HEK293T (cell line): ENCODE measurements around the gene LIMS2.

Source experiments
- CTCF ChIA-PET: fragments of 350-600 bp; formaldehyde crosslinking; extraction: SDS; loops from one replicate; lab custom pipeline; 2021; ENCODE audit warnings: antibody characterized with exemption, inconsistent platforms; lab: Yijun Ruan, JAX
- POLR2A ChIA-PET: fragments of 350-600 bp; formaldehyde crosslinking; extraction: SDS; loops from one replicate; lab custom pipeline; 2020; ENCODE audit warnings: antibody characterized with exemption, inconsistent platforms; lab: Yijun Ruan, JAX
- DNase-seq: peaks from one replicate; pipeline ENCODE4 v3.0.0; 2012; ENCODE audit warnings: mixed read lengths; ENCODE audit errors: extremely low spot score
- ARNT ChIP-seq: fragments of 450-650 bp; IDR thresholded peaks from 2 replicates; pipeline ENCODE4 v1.6.1; 2017; ENCODE audit warnings: mild to moderate bottlenecking
- BHLHE40 ChIP-seq: fragments of 450-650 bp; IDR thresholded peaks from 2 replicates; pipeline ENCODE4 v1.6.1; 2016; ENCODE audit warnings: mild to moderate bottlenecking, moderate library complexity, borderline replicate concordance
- CTBP1 ChIP-seq: fragments of 450-650 bp; IDR thresholded peaks from 2 replicates; pipeline ENCODE4 v1.6.1; 2016; ENCODE audit warnings: borderline replicate concordance
- ELF4 ChIP-seq: fragments of 450-650 bp; IDR thresholded peaks from 2 replicates; pipeline ENCODE4 v1.6.1; 2017; ENCODE audit warnings: antibody characterized with exemption
- FOXA1 ChIP-seq: fragments of 450-650 bp; IDR thresholded peaks from 2 replicates; pipeline ENCODE4 v1.6.1; 2016; ENCODE audit warnings: mild to moderate bottlenecking
- FOXK2 ChIP-seq: fragments of 450-650 bp; IDR thresholded peaks from 2 replicates; pipeline ENCODE4 v1.6.1; 2016; ENCODE audit warnings: mild to moderate bottlenecking
- FOXM1 ChIP-seq: fragments of 450-650 bp; IDR thresholded peaks from 2 replicates; pipeline ENCODE4 v1.6.1; 2017; ENCODE audit warnings: mild to moderate bottlenecking, borderline replicate concordance
- HDGF ChIP-seq: fragments of 450-650 bp; IDR thresholded peaks from 2 replicates; pipeline ENCODE4 v1.6.1; 2017; ENCODE audit warnings: antibody characterized with exemption, borderline replicate concordance
- L3MBTL2 ChIP-seq: fragments of 450-650 bp; conservative IDR thresholded peaks from 2 replicates; pipeline ENCODE4 v1.6.1; 2016; ENCODE audit warnings: mild to moderate bottlenecking
- LEF1 ChIP-seq: fragments of 450-650 bp; IDR thresholded peaks from 2 replicates; pipeline ENCODE4 v1.6.1; 2017; ENCODE audit warnings: mild to moderate bottlenecking, borderline replicate concordance
- NFRKB ChIP-seq: fragments of 450-650 bp; IDR thresholded peaks from 2 replicates; pipeline ENCODE4 v1.6.1; 2016; ENCODE audit warnings: mild to moderate bottlenecking, moderate library complexity
- SP1 ChIP-seq: fragments of 450-650 bp; IDR thresholded peaks from 2 replicates; pipeline ENCODE4 v1.6.1; 2017
- SUZ12 ChIP-seq: fragments of 450-650 bp; IDR thresholded peaks from 2 replicates; pipeline ENCODE4 v1.6.1; 2016; ENCODE audit warnings: mild to moderate bottlenecking
- TARDBP ChIP-seq: fragments of 450-650 bp; IDR thresholded peaks from 2 replicates; pipeline ENCODE4 v1.6.1; 2016
- ZNF384 ChIP-seq: fragments of 450-650 bp; IDR thresholded peaks from 2 replicates; pipeline ENCODE4 v1.6.1; 2016
- TF ChIP-seq, protein P1 (sequence below): fragments of 450-650 bp; IDR thresholded peaks from 2 replicates; pipeline ENCODE4 v1.6.1; 2016

Gene LIMS2

DNA sequence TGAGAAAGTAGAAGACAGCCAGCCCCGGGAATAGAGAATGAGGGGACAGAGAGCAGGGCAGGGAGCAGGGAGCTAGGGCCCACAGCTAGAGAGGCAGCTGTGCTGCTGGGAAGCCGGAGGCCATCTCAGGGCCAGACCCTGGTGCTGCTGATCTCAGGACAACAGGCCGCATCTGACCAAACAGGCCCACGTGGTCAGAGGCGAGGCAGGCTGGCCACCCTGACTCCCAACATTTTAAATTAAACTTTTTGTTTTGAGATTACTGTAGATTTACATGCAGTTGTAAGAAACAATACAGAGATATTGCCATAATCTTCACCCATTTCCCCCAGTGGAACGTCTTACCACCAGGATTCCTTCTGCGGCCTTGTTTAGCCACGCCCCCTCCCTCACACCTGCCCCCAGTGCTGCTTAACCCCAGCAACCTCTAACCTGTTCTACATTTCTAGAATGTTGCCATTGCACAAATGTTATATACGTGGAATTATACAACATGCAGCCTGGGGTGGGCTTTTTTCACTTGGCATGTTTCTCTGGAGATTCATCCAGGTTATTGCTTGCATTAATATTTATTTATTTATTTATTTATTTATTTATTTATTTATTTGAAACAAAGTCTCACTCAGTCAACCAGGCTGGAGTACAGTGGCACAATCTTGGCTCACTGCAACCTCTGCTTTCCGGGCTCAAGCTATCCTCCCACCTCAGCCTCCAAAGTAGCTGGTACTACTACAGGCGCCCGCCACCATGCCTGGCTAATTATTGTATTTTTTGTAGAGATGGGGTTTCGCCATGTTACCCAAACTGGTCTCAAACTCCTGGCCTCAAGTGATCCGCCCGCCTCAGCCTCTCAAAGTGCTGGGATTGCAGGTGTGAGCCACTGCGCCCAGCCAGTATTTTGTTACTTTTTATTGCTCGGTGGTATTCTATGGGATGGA, 78.0 kb downstream of the LIMS2 start:
- POLR2A ChIA-PET: no interaction called here
- no peak for DNase-seq
- TF ChIP-seq CTBP1 (no peak), FOXM1 (no peak)
- CTCF ChIA-PET: no interaction called here

DNA sequence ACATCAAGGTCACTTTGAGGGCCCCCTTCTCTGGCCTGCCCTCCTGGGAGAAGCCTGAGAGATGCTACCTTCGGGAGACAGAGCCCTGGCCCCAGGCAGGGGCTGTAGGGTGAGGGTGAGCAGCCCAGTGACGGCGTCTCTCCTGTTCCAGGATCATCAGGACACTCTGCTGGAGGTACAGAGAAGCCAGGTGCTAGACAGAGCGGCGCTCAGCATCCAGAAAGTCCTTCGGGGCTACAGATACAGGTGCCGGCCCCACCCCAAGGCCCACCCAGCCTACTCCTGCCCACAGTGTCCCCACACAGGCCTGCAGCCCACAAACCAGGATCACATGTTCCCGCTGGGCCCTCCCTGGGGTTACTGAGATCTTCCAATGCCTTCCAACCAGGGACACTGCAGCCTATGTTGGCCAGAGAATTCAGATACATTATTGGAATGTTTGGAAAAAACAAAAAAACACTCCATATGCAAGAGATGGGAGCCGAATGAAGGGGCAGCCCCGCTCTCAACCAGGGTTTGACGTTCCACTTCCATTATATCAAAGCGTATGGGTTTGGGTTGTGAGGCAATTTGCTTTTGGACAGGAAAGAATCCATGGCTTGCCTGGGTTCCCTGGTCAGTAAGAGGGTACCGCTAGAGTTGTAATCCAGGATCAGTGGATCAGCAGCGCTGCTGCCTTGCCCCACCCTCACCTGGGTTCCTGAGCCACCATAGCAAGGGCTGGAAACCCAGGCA, 78.9 kb downstream of the LIMS2 start:
- TF ChIP-seq BHLHE40: no peak
- TF ChIP-seq CTBP1: no peak
- TF ChIP-seq SP1: no peak
- no peak for TF ChIP-seq FOXA1
- TF ChIP-seq, protein P1, sequence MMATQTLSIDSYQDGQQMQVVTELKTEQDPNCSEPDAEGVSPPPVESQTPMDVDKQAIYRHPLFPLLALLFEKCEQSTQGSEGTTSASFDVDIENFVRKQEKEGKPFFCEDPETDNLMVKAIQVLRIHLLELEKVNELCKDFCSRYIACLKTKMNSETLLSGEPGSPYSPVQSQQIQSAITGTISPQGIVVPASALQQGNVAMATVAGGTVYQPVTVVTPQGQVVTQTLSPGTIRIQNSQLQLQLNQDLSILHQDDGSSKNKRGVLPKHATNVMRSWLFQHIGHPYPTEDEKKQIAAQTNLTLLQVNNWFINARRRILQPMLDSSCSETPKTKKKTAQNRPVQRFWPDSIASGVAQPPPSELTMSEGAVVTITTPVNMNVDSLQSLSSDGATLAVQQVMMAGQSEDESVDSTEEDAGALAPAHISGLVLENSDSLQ: no peak
- no peak for TF ChIP-seq ELF4
- no peak for TF ChIP-seq SUZ12
- TF ChIP-seq ZNF384: no peak
- TF ChIP-seq TARDBP: no peak
- no peak for TF ChIP-seq NFRKB
- no peak for TF ChIP-seq L3MBTL2
- no peak for TF ChIP-seq FOXK2
- ChIA-PET POLR2A (no interaction called here), CTCF (no interaction called here)

DNA sequence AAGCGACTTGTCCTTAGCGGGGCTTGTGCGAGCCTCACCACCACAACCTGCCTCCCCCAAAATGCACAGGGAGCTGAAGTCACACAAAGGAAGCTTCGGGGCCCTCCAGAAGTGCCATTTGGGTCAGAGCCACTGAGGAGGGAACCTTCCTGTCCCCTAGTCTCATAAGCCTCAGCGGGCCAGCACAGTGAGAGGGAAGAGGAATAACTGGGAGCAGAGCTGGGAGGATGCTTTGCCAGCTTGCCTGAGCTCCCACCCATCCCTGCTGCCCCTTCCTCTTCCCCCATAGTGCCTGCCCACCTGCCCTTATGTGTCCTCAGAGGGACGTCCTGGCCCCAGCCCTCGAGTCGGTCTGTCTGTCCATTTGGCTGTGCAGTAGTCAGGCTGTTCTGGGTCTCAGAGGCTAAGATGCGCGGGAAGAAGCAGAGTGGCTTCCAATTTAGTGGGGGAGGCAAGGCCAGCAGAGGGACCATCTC, 81.2 kb downstream of the LIMS2 start:
- TF ChIP-seq, protein P1: no peak
- TF ChIP-seq TARDBP (no peak), SUZ12 (no peak), ZNF384 (no peak), ELF4 (no peak), NFRKB (no peak), FOXM1 (no peak), LEF1 (no peak), FOXA1 (no peak), ARNT (no peak), FOXK2 (no peak), L3MBTL2 (no peak), SP1 (no peak), BHLHE40 (no peak)
- POLR2A ChIA-PET: no interaction called here
- CTCF ChIA-PET: interaction anchor here (0.6 kb wide), 1 partner anchor 31 kb away, joined by 3 read pairs; no protein-coding TSS in a partner anchor
- no peak for DNase-seq

More for the DNA sequence above, 78.9 kb downstream of the LIMS2 start:
- no peak for DNase-seq

DNA sequence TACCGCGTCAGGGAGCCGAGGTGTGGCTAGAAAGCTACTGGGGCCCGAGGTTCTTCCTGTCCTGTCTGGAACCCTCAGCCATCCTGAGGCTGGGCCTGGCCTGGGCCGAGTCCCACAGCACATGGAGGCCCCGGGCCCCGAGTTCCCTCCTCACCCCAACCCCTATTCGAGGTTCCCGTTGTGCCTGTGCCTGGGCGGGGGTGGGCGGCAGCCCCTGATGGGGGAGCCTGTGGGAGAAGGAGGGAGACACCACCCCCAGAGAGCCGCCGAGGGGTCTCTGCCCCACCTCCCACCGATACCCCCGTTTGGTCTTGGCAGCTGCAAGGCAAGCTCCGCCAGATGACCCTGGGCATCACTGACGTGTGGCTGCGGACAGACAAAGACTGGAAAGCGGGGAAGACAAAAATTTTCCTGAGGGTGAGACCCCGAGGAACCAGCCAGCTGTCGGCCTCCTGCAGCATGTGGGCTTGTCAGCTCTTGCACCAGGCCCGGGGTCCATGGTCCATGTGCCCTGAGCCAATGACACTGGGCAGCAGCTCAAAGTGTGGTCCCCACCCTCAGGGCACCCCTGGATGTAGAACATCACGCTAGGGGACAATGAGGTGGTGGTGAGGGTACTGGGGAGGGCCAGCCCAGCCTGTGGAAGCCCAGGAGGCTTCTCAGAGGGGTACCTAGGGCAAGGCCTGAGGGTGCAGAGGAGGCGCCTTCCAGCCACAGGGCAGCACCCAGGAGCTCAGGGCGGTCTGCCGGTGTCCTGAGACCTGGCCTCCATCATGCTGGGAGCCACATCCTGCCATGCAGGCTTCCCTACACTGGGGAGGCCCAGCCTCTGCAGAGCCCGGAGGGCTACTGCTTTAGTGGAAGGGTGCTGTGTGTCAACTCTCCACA, 81.9 kb downstream of the LIMS2 start:
- CTCF ChIA-PET: interaction anchor here (0.6 kb wide), 1 partner anchor 30 kb away, joined by 3 read pairs; no protein-coding TSS in a partner anchor
- TF ChIP-seq ARNT (no peak), SP1 (no peak), FOXK2 (no peak), FOXA1 (no peak), LEF1 (no peak), NFRKB (no peak), CTBP1 (no peak), L3MBTL2 (no peak), SUZ12 (no peak), ZNF384 (no peak), TARDBP (no peak), FOXM1 (no peak), BHLHE40 (no peak)
- TF ChIP-seq, protein P1: no peak
- DNase-seq: no peak
- POLR2A ChIA-PET: no interaction called here

DNA sequence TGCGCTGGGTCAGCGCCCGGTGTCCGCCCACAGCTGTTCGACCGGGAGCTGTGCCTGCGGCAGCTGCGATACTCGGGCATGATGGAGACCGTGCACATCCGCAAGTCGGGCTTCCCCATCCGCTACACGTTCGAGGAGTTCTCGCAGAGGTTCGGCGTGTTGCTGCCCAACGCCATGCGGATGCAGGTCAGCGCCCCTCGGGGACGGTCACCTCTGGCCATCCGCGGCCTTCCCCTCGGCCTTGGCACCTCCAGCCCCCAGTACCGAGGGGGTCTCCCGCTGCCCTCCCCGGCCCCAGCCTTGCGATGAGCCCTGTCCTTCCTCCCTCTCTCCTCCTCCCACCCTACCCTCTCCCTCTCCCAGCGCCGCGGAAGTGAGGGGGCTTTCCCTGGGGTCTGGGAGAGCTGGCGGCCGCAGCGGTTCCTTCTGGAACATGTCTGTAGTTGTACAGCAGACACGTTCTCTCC, 82.5 kb downstream of the LIMS2 start:
- POLR2A ChIA-PET: no interaction called here
- CTCF ChIA-PET: interaction anchor here (2.8 kb wide), 1 partner anchor 57 kb away, joined by 46 read pairs; no protein-coding TSS in a partner anchor
- DNase-seq: no peak
- TF ChIP-seq ZNF384: no peak
- no peak for TF ChIP-seq NFRKB
- no peak for TF ChIP-seq SUZ12
- TF ChIP-seq FOXA1: no peak
- no peak for TF ChIP-seq LEF1
- no peak for TF ChIP-seq SP1
- no peak for TF ChIP-seq HDGF
- no peak for TF ChIP-seq FOXK2
- no peak for TF ChIP-seq ELF4
- TF ChIP-seq CTBP1: no peak
- TF ChIP-seq ARNT: no peak
- TF ChIP-seq BHLHE40: no peak
- TF ChIP-seq, protein P1: no peak
- TF ChIP-seq FOXM1: no peak
- no peak for TF ChIP-seq TARDBP
